Mesenchymal stem cell (in vitro differentiated cells and primary cell): ENCODE data around the gene TENM3.

Source experiments
- DNase-seq: peaks from one replicate; pipeline ENCODE4 v3.0.0-alpha.2; 2013
- H2AFZ ChIP-seq: one replicate; pipeline ENCODE4 v1.6.1; 2013; ENCODE audit warnings: low read depth, mild to moderate bottlenecking, control low read depth, inconsistent platforms, low read length, moderate library complexity
- H2AK5ac ChIP-seq: 2 replicates; pipeline ENCODE4 v1.6.1; 2013; ENCODE audit warnings: low read length, moderate library complexity, mild to moderate bottlenecking, inconsistent platforms; ENCODE audit not compliant: severe bottlenecking
- H2BK120ac ChIP-seq: one replicate; pipeline ENCODE4 v1.6.1; 2013; ENCODE audit warnings: low read depth, mild to moderate bottlenecking, inconsistent platforms, low read length, moderate library complexity
- H2BK12ac ChIP-seq, 2 experiments: one replicate each; pipeline ENCODE4 v1.6.1; 2013; ENCODE audit warnings: inconsistent platforms in 2 of 2, low read length in 2 of 2, mild to moderate bottlenecking in 2 of 2, moderate library complexity in 2 of 2, control low read depth in 1 of 2
- H2BK15ac ChIP-seq: one replicate; pipeline ENCODE4 v1.6.1; 2013; ENCODE audit warnings: mild to moderate bottlenecking, low read depth, inconsistent platforms; ENCODE audit not compliant: poor library complexity, severe bottlenecking
- H2BK5ac ChIP-seq: 2 replicates; pipeline ENCODE4 v1.6.1; 2013; ENCODE audit warnings: low read depth, mild to moderate bottlenecking, low read length, control low read depth, inconsistent platforms; ENCODE audit not compliant: poor library complexity, severe bottlenecking
- H3K14ac ChIP-seq, 2 experiments: one replicate each; pipeline ENCODE4 v1.6.1; 2013; ENCODE audit warnings: inconsistent platforms in 2 of 2, low read length in 2 of 2, control low read depth in 1 of 2, mild to moderate bottlenecking in 1 of 2, moderate library complexity in 1 of 2
- H3K18ac ChIP-seq, 2 experiments: one replicate each; pipeline ENCODE4 v1.6.1; 2013; ENCODE audit warnings: inconsistent platforms in 2 of 2, low read length in 2 of 2, control low read depth in 1 of 2, low read depth in 1 of 2, mild to moderate bottlenecking in 1 of 2
- H3K23ac ChIP-seq, 2 experiments: one replicate each; pipeline ENCODE4 v1.6.1; 2013; ENCODE audit warnings: inconsistent platforms in 2 of 2, low read length in 2 of 2, mild to moderate bottlenecking in 2 of 2, moderate library complexity in 2 of 2, control low read depth in 1 of 2
- H3K27ac ChIP-seq: 2 replicates; pipeline ENCODE4 v1.5.1; 2013; ENCODE audit warnings: mild to moderate bottlenecking, moderate library complexity, low read length, control low read depth, inconsistent platforms; ENCODE audit not compliant: poor library complexity, severe bottlenecking
- H3K27me3 ChIP-seq, 2 experiments: 2 replicates each; pipeline versions ENCODE4 v1.6.1 to v1.7.0; 2013; ENCODE audit warnings: low read length in 2 of 2, mild to moderate bottlenecking in 2 of 2, moderate library complexity in 2 of 2, control low read depth in 1 of 2, inconsistent platforms in 1 of 2; ENCODE audit not compliant: control insufficient read depth in 1 of 2, insufficient read depth in 1 of 2
- H3K36me3 ChIP-seq, 2 experiments: 2 replicates each; pipeline versions ENCODE4 v1.6.1 to v1.7.0; 2013; ENCODE audit warnings: low read length in 2 of 2, control low read depth in 1 of 2, inconsistent platforms in 1 of 2, low read depth in 1 of 2, mild to moderate bottlenecking in 1 of 2; ENCODE audit not compliant: insufficient read depth in 2 of 2, control insufficient read depth in 1 of 2
- H3K4ac ChIP-seq, 2 experiments: one replicate each; pipeline ENCODE4 v1.6.1; 2013; ENCODE audit warnings: inconsistent platforms in 2 of 2, low read length in 2 of 2, mild to moderate bottlenecking in 2 of 2, moderate library complexity in 2 of 2, control low read depth in 1 of 2, low read depth in 1 of 2
- H3K4me1 ChIP-seq: 2 replicates; pipeline ENCODE4 v1.6.1; 2013; ENCODE audit warnings: low read depth, low read length, control low read depth; ENCODE audit not compliant: control insufficient read depth, insufficient read depth
- H3K4me2 ChIP-seq: 2 replicates; pipeline ENCODE4 v1.6.1; 2013; ENCODE audit warnings: low read length, mild to moderate bottlenecking, inconsistent platforms; ENCODE audit not compliant: poor library complexity, severe bottlenecking
- H3K4me3 ChIP-seq, 2 experiments: 2 replicates each; pipeline versions ENCODE4 v1.5.1 to v1.7.0; 2013; ENCODE audit warnings: low read length in 2 of 2, mild to moderate bottlenecking in 2 of 2, control low read depth in 1 of 2, low read depth in 1 of 2; ENCODE audit not compliant: insufficient read depth in 1 of 2
- H3K79me1 ChIP-seq: replicated peaks from 2 replicates; pipeline ENCODE4 v1.6.1; 2013; ENCODE audit warnings: mild to moderate bottlenecking, control low read depth, low read length, inconsistent platforms; ENCODE audit not compliant: poor library complexity, severe bottlenecking
- H3K9ac ChIP-seq: 2 replicates; pipeline ENCODE4 v1.7.0; 2013; ENCODE audit warnings: mild to moderate bottlenecking, low read length, moderate library complexity
- H3K9me3 ChIP-seq: 2 replicates; pipeline ENCODE4 v1.7.0; 2013; ENCODE audit warnings: mild to moderate bottlenecking, low read length; ENCODE audit not compliant: control insufficient read depth
- H4K8ac ChIP-seq: one replicate; pipeline ENCODE4 v1.6.1; 2013; ENCODE audit warnings: inconsistent platforms, mild to moderate bottlenecking, low read length, moderate library complexity
- H4K91ac ChIP-seq: one replicate; pipeline ENCODE4 v1.6.1; 2013; ENCODE audit warnings: mild to moderate bottlenecking, low read length, inconsistent platforms
- WGBS: methylation state at CpG from one replicate; pipeline ENCODE4 v1.1.7; 2013; ENCODE audit warnings: mixed read lengths; 5-methylcytosine and 5-hydroxymethylcytosine counted together

TENM3 gene

GRCh38 chr4:182202650-182203049 is 40.6 kb upstream of the TENM3 start:
- no peak overlapping the region for H3K14ac ChIP-seq
- no peak overlapping the region for H2BK15ac ChIP-seq
- no peak overlapping the region for H3K4ac ChIP-seq
- no peak overlapping the region for H3K23ac ChIP-seq
- no peak overlapping the region for H4K8ac ChIP-seq
- H2BK5ac ChIP-seq, result no peak overlapping the region
- no peaks in the 10 kb centered on the region for H3K9me3 ChIP-seq
- H2AK5ac ChIP-seq, result no peak overlapping the region
- H3K27ac ChIP-seq, result no peak overlapping the region
- no peaks in the 10 kb centered on the region for H3K27me3 ChIP-seq
- H3K18ac ChIP-seq, result no peak overlapping the region
- no peak overlapping the region for H3K9ac ChIP-seq
- no peak overlapping the region for H2BK120ac ChIP-seq
- H3K4me2 ChIP-seq, result no peak overlapping the region
- peaks cover 37% of the 10 kb centered on the region for H3K79me1 ChIP-seq
- H3K36me3 ChIP-seq, result peaks cover 0 to 4% of the 10 kb centered on the region in 2 experiments
- DNase-seq, result no peak
- whole genome bisulfite sequencing, result 93% methylated on average over 7 of the region's 8 CpGs
- no peak overlapping the region for H2AFZ ChIP-seq
- no peak overlapping the region for H2BK12ac ChIP-seq
- peaks cover 7% of the 10 kb centered on the region for H3K4me1 ChIP-seq
- no peak overlapping the region for H4K91ac ChIP-seq
- H3K4me3 ChIP-seq, result no peak overlapping the region

GRCh38 chr4:182203872-182204411 is 39.3 kb upstream of the TENM3 start:
- H3K27me3 ChIP-seq, result no peaks in the 10 kb centered on the region
- no peak overlapping the region for H3K4ac ChIP-seq
- no peak for DNase-seq
- no peak overlapping the region for H4K91ac ChIP-seq
- H3K23ac ChIP-seq, result no peak overlapping the region
- H4K8ac ChIP-seq, result no peak overlapping the region
- H2BK120ac ChIP-seq, result no peak overlapping the region
- H2BK12ac ChIP-seq, result no peak overlapping the region
- WGBS, result 85% methylated on average over 7 of the region's 8 CpGs
- H3K4me3 ChIP-seq, result no peak overlapping the region
- H3K27ac ChIP-seq, result no peak overlapping the region
- no peak overlapping the region for H2AFZ ChIP-seq
- H3K9ac ChIP-seq, result no peak overlapping the region
- H3K79me1 ChIP-seq, result peaks cover 30% of the 10 kb centered on the region
- H3K36me3 ChIP-seq, result no peaks in the 10 kb centered on the region
- no peak overlapping the region for H3K4me2 ChIP-seq
- no peak overlapping the region for H2BK5ac ChIP-seq
- H3K14ac ChIP-seq, result no peak overlapping the region
- H3K9me3 ChIP-seq, result no peaks in the 10 kb centered on the region
- H2BK15ac ChIP-seq, result no peak overlapping the region
- H3K18ac ChIP-seq, result no peak overlapping the region
- H3K4me1 ChIP-seq, result peaks cover 10% of the 10 kb centered on the region
- no peak overlapping the region for H2AK5ac ChIP-seq

- H2BK5ac ChIP-seq, result no peak overlapping the region
- H3K9ac ChIP-seq, result no peak overlapping the region
- DNase-seq, result no peak
- H3K9me3 ChIP-seq, result no peaks in the 10 kb centered on the region
- no peak overlapping the region for H2BK15ac ChIP-seq
- H4K91ac ChIP-seq, result no peak overlapping the region
- 79% methylated on average over 7 of the region's 9 CpGs for WGBS
- H3K27ac ChIP-seq, result no peak overlapping the region
- no peak overlapping the region for H2AFZ ChIP-seq
- no peaks in the 10 kb centered on the region for H3K36me3 ChIP-seq
- H2AK5ac ChIP-seq, result no peak overlapping the region
- H3K4me2 ChIP-seq, result no peak overlapping the region
- peaks cover 11% of the 10 kb centered on the region for H3K4me1 ChIP-seq
- no peak overlapping the region for H3K4ac ChIP-seq
- H3K14ac ChIP-seq, result no peak overlapping the region
- no peak overlapping the region for H3K4me3 ChIP-seq
- H4K8ac ChIP-seq, result no peak overlapping the region
- no peak overlapping the region for H3K18ac ChIP-seq
- no peak overlapping the region for H3K23ac ChIP-seq
- no peak overlapping the region for H2BK12ac ChIP-seq
- H2BK120ac ChIP-seq, result no peak overlapping the region
- no peaks in the 10 kb centered on the region for H3K27me3 ChIP-seq
- H3K79me1 ChIP-seq, result peaks cover 36% of the 10 kb centered on the region
Measured at GRCh38 chr4:182205306-182205705, 37.9 kb upstream of the TENM3 start.

DNA sequence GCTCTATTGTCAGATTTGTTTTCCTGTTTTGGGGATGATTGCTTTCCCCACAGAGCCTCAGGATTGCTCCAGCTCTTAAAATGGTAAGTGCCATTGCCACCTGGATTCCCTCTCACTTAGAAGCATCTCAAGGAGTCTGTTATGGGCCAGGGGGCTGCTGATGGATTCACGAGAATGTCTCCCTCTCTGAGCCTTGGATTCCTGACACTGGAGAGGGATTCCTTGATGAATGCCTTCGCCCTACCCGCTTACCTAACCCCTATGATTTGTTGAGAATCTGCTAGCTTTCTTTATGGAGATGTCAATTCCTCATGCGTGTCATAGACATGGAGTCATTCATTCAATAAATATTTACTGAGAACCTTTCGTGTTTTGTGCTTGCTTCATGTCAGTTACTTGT is 36.9 kb upstream of the TENM3 start:
- Histone ChIP-seq H3K14ac (no peak overlapping the region), H2BK120ac (no peak overlapping the region), H3K79me1 (peaks cover 41% of the 10 kb centered on the region), H2AK5ac (peak overlapping the region; percentile 86), H3K9ac (no peak overlapping the region), H3K27ac (no peak overlapping the region), H3K27me3 (no peaks in the 10 kb centered on the region), H2BK12ac (no peak overlapping the region), H2BK5ac (no peak overlapping the region), H3K23ac (no peak overlapping the region), H3K4ac (no peak overlapping the region), H3K9me3 (no peaks in the 10 kb centered on the region), H4K8ac (no peak overlapping the region), H3K4me2 (no peak overlapping the region), H3K4me3 (no peak overlapping the region), H3K36me3 (peaks cover 0 to 4% of the 10 kb centered on the region in 2 experiments), H3K18ac (no peak overlapping the region), H2BK15ac (no peak overlapping the region), H4K91ac (no peak overlapping the region), H2AFZ (no peak overlapping the region), H3K4me1 (peaks cover 16% of the 10 kb centered on the region)
- DNase-seq, result no peak
- 80% methylated on average over 3 of the region's 5 CpGs for WGBS
